Fibroblast of pulmonary artery (primary cell): Measurements from ENCODE around the gene RAB2B.

ENCODE experiments used
- DNase-seq: peaks from one replicate; pipeline ENCODE4 v3.0.0-alpha.2; 2010; ENCODE audit warnings: low read depth
- H3K4me3 ChIP-seq: replicated peaks from 2 replicates; pipeline ENCODE4 v1.5.1; 2011; ENCODE audit warnings: low read depth, mild to moderate bottlenecking, control low read depth, low read length, moderate library complexity
- TF ChIP-seq, protein P1 (sequence below): IDR thresholded peaks from 2 replicates; pipeline ENCODE4 v1.5.1; 2011; ENCODE audit warnings: mild to moderate bottlenecking, control low read depth, low read length, inconsistent platforms; ENCODE audit errors: missing control alignments

The RAB2B gene

DNA sequence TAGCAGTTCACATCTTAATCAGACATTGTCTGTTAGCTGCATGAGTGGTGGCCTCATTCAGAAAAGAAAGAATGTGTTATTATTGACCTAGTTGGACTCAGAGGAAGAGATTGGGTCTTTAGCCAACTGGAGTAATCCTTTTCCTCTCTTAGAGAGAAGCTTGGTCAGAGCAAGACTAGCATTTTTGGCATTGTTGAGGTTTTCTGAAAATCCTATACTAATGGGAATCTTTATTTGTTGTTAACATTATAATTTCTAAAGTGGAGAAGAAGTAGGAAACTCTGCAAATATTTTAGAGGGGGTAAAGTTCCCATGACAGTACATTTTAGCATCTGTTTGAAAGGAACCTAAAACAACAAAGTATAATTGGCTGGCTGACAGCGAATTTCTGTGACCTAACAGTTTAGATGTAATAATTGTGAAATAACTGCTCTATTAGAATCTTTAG is 9.9 kb upstream of the RAB2B start:
- TF ChIP-seq, protein P1, sequence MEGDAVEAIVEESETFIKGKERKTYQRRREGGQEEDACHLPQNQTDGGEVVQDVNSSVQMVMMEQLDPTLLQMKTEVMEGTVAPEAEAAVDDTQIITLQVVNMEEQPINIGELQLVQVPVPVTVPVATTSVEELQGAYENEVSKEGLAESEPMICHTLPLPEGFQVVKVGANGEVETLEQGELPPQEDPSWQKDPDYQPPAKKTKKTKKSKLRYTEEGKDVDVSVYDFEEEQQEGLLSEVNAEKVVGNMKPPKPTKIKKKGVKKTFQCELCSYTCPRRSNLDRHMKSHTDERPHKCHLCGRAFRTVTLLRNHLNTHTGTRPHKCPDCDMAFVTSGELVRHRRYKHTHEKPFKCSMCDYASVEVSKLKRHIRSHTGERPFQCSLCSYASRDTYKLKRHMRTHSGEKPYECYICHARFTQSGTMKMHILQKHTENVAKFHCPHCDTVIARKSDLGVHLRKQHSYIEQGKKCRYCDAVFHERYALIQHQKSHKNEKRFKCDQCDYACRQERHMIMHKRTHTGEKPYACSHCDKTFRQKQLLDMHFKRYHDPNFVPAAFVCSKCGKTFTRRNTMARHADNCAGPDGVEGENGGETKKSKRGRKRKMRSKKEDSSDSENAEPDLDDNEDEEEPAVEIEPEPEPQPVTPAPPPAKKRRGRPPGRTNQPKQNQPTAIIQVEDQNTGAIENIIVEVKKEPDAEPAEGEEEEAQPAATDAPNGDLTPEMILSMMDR, result no peak
- H3K4me3 ChIP-seq, result no peak overlapping the region
- DNase-seq, result peak; percentile 52

DNA sequence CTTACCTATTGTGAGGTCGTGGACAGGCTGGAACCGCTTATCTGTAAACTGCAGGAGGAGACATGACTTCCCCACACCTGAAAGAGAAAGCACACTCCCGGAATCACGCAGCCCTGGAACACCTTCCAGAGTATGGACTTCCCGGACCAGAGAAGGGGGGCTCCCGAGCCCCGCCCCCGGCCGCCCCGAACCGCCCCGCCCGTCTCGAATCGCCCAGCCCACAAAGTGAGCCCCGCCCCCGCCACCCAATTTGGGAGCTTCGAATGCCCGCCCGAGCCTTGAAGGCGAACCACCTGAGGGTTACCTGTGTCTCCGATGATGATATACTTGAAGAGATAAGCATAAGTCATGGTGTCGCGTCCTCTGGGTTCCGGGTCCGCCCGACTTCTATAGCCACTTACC is 235 bp downstream of the RAB2B start:
- DNase-seq, result no peak
- TF ChIP-seq, protein P1, result no peak

DNA sequence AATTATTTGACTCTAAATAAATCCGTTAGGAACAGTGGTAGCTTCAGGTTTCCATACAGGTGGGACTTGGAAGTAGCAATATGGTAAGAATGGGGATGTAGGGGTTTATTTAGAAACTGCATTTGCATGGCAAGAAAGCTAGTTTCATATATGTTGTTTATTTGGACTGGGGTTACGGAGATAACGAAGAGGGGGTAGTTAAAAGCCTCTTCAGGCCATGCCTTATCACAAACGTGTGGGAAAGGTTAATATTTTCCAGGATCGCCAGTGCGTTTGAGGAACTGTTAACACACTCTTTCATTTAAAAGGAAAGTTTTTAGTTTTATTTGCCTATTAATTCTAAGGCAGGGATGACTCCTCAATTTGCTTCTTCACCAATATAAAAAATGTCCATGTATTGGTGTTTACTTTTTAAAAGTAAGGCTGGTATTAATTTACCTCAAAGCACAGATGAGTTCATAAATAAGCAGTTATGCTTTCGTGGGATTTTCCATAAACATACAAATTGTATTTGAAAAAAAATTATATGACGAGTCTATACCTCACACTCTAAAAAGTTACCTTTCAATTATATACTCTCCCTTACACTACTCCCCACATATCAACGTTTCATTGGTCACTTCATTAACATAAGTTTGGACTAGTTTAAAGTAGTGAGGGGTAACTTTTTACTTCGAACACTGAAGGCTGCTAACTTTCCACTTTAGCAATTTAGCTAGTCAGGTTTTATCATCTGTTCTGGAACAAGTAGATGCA is 814 bp downstream of the RAB2B start:
- no peak for DNase-seq
- TF ChIP-seq, protein P1, result no peak
- H3K4me3 ChIP-seq, result peak overlapping the region; percentile 99

More for the DNA sequence above, 235 bp downstream of the RAB2B start:
- peak overlapping the region; percentile 99 for H3K4me3 ChIP-seq

DNA sequence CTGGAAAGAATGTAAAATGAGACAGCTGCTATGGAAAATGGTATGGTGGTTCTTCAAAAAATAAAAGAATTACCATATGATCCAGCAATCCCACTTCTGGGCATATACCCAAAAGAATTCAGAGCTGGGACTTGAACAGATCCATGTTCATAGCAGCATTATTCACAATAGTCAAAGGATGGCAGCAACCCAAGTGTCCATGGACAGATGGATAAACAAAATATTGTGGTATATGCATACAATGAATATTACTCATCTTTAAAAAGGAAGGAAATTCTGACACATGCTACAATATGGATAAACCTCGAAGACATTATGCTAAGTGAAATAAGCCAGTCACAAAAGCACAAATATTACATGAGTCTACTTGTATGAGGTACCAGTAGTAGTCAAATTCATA is 9.1 kb downstream of the RAB2B start:
- TF ChIP-seq, protein P1, result no peak
- no peak overlapping the region for H3K4me3 ChIP-seq
- peak; percentile 98 for DNase-seq

DNA sequence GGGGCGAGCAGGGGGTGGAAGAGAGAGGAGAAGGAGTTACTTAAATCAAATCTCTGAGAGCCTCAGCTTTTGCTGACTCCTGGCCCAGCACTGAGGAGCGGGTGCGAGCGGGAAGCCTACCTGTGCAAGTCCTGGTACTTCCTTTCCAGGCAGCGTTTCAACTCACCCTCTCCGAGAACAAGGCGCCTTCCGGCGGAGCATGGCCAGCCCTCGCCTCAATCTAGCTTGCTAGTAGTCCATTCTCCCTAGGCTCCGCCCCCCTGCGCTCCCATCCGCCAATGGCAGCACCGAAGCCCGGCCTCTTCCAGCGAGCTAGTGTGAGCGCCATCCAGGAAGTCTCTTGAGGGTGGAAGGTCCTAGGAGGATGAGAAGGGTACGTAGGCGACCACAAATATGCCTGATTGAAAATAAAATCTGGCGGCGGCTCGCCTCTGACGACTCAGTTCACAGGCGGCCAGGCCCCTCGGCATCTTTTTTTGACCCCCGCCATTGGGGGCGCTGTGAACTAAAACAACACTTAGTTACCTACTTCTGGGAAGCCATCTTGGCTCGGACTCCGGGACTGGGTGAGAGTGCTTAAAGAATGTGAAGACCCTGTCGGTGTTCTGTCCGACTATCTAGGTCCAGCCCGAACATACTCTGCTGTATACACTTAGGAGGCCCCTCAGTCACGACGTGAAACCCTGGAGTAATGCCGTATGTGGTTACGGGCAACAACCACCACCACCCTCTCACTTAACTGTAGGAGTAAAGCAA is 20.7 kb downstream of the RAB2B start, which contains the start of gene CHD8:
Gene CHD8 (minus strand): TSS at position 212 of the 756 bp plus-strand sequence. CDS start 24,480 bp downstream, outside the sequence.
- peak; percentile 100 for DNase-seq
- peak within 1 kb of the TSS; percentile 94 for H3K4me3 ChIP-seq
- TF ChIP-seq, protein P1, result peak; percentile 50

DNA sequence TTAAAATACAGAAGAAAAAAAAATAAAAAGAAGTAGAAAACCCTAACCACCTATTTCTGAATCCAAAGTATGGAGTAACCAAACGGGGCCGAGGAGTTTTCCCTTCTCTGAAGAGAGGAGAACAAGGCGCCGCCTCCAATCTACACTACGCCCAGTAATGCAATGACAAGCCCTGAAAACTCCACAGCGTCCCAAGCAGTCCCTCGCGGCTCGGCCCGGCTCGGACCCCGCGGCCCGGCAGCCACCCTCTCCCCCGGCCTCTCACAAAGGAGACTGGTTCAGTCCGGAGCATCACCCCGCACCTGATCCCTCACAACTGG is 21.2 kb downstream of the RAB2B start:
- TF ChIP-seq, protein P1, result no peak
- H3K4me3 ChIP-seq, result peak overlapping the region; percentile 94
- peak; percentile 20 for DNase-seq
